Measurements from ENCODE around the gene BRD3. TPM values are rescaled to one million over a fixed set of nuclear protein-coding genes. Genes with fewer than 3 reads are reported as not detected.
A peak's percentile ranks its signal among the peaks of the same experiment; 100 is the strongest.
"Not testable (repeated sequence)": the region's sequence is repeated elsewhere in the genome, so short reads cannot be mapped to it uniquely, and the experiment has no call there.

The BRD3 gene
- total RNA-seq, 1 donor from 2014 or later = 44.7 TPM

- DNase-seq (ENCODE audit: low spot score) = no peak
Observed at GRCh38 chr9:133993635-133994253, 74.1 kb downstream of the BRD3 start.

- DNase-seq (ENCODE audit: low spot score) = peak; percentile 91
Observed at GRCh38 chr9:133992780-133993634, 74.8 kb downstream of the BRD3 start.

- no peak for DNase-seq (ENCODE audit: low spot score)
Observed at GRCh38 chr9:133991964-133992779, 75.7 kb downstream of the BRD3 start, which contains the start of gene VAV2. Gene VAV2 (minus strand): TSS chr9:133992324. CDS start chr9:133992278, 46 bp downstream.

- DNase-seq (ENCODE audit: low spot score) = no peak
Observed at GRCh38 chr9:133991214-133991921, 76.5 kb downstream of the BRD3 start.

- DNase-seq (ENCODE audit: low spot score) = peak; percentile 65
Observed at GRCh38 chr9:133990366-133991213, 77.2 kb downstream of the BRD3 start.

- no peak for DNase-seq (ENCODE audit: low spot score)
Observed at GRCh38 chr9:133989625-133990365, 78.0 kb downstream of the BRD3 start.

GRCh38 chr9:133988771-133989170 is 79.1 kb downstream of the BRD3 start:
- not testable (repeated sequence) for DNase-seq (ENCODE audit: low spot score)

- no peak for DNase-seq (ENCODE audit: low spot score)
Observed at GRCh38 chr9:133987946-133988665, 79.7 kb downstream of the BRD3 start.

- DNase-seq (ENCODE audit: low spot score) = no peak
Observed at GRCh38 chr9:133987446-133987788, 80.4 kb downstream of the BRD3 start.

- DNase-seq (ENCODE audit: low spot score) = no peak
Observed at GRCh38 chr9:133986774-133987445, 80.9 kb downstream of the BRD3 start.

GRCh38 chr9:133986061-133986460 is 81.8 kb downstream of the BRD3 start:
- no peak for DNase-seq (ENCODE audit: low spot score)

GRCh38 chr9:133982971-133983720 is 84.7 kb downstream of the BRD3 start:
- no peak for DNase-seq (ENCODE audit: low spot score)

GRCh38 chr9:133981958-133982681 is 85.7 kb downstream of the BRD3 start:
- no peak for DNase-seq (ENCODE audit: low spot score)

GRCh38 chr9:133981589-133981957 is 86.3 kb downstream of the BRD3 start:
- no peak for DNase-seq (ENCODE audit: low spot score)

GRCh38 chr9:133980864-133981588 is 86.8 kb downstream of the BRD3 start:
- no peak for DNase-seq (ENCODE audit: low spot score)

All from ureter (tissue), 1 donor.